ENCODE measurements around the gene CRABP1. TPM values are rescaled to one million over a fixed set of nuclear protein-coding genes. Genes with fewer than 3 reads are reported as not detected.

CRABP1 gene
- total and polyA plus RNA-seq, 2 donors from 2014 or later: 61.0 TPM; not detected in 1

GRCh38 chr15:78325092-78325843, 14.9 kb upstream of the CRABP1 start:
- no peak for TF ChIP-seq CTCF (IDR thresholded peaks at IDR 0.05; ENCODE audit: borderline replicate concordance, extremely low read depth, insufficient read depth)
- peak in 2 of 5 donors; percentile 21 to 33 for DNase-seq
- Histone ChIP-seq H3K4me3 (ENCODE audit: low read length in 3 of 3) (no peak overlapping the region), H3K9ac (ENCODE audit: low read length in 3 of 3) (no peak overlapping the region), H3K27ac (ENCODE audit: low read depth in 2 of 2, low read length in 2 of 2) (no peak overlapping the region), H3K4me1 (ENCODE audit: control insufficient read depth in 2 of 3, insufficient read depth in 2 of 3, low read depth in 1 of 3, low read length in 3 of 3) (peaks cover 0 to 3% (median 0%) of the 10 kb centered on the region in 3 donors), H3K36me3 (ENCODE audit: control insufficient read depth in 2 of 3, insufficient read depth in 3 of 3, low read length in 3 of 3) (no peaks in the 10 kb centered on the region), H3K9me3 (ENCODE audit: control insufficient read depth in 2 of 3, insufficient read depth in 1 of 3, low read length in 3 of 3) (no peaks in the 10 kb centered on the region), H3K27me3 (ENCODE audit: control insufficient read depth, insufficient read depth, low read length) (no peaks in the 10 kb centered on the region)
- intact Hi-C loops (cut with DNase I): no loop called here
- no peak for FAIRE-seq

- H3K9me3 ChIP-seq (ENCODE audit: control insufficient read depth in 2 of 3, insufficient read depth in 1 of 3, low read length in 3 of 3): no peaks in the 10 kb centered on the region
- H3K27me3 ChIP-seq (ENCODE audit: control insufficient read depth, insufficient read depth, low read length): no peaks in the 10 kb centered on the region
- H3K4me3 ChIP-seq (ENCODE audit: low read length in 3 of 3): no peak overlapping the region
- no peaks in the 10 kb centered on the region for H3K36me3 ChIP-seq (ENCODE audit: control insufficient read depth in 2 of 3, insufficient read depth in 3 of 3, low read length in 3 of 3)
- DNase-seq (no peak), FAIRE-seq (no peak)
- H3K4me1 ChIP-seq (ENCODE audit: control insufficient read depth in 2 of 3, insufficient read depth in 2 of 3, low read depth in 1 of 3, low read length in 3 of 3): peaks cover 0 to under 1% (median 0%) of the 10 kb centered on the region in 3 donors
- intact Hi-C loops (cut with DNase I): no loop called here
- TF ChIP-seq CTCF (IDR thresholded peaks at IDR 0.05; ENCODE audit: borderline replicate concordance, extremely low read depth, insufficient read depth): no peak
- no peak overlapping the region for H3K27ac ChIP-seq (ENCODE audit: low read depth in 2 of 2, low read length in 2 of 2)
- H3K9ac ChIP-seq (ENCODE audit: low read length in 3 of 3): no peak overlapping the region
Measured at GRCh38 chr15:78327466-78327865, 12.7 kb upstream of the CRABP1 start.

- Histone ChIP-seq H3K27me3 (ENCODE audit: control insufficient read depth, insufficient read depth, low read length) (no peaks in the 10 kb centered on the region), H3K9ac (ENCODE audit: low read length in 3 of 3) (no peak overlapping the region), H3K4me3 (ENCODE audit: low read length in 3 of 3) (no peak overlapping the region), H3K9me3 (ENCODE audit: control insufficient read depth in 2 of 3, insufficient read depth in 1 of 3, low read length in 3 of 3) (no peaks in the 10 kb centered on the region), H3K27ac (ENCODE audit: low read depth in 2 of 2, low read length in 2 of 2) (no peak overlapping the region), H3K4me1 (ENCODE audit: control insufficient read depth in 2 of 3, insufficient read depth in 2 of 3, low read depth in 1 of 3, low read length in 3 of 3) (no peaks in the 10 kb centered on the region), H3K36me3 (ENCODE audit: control insufficient read depth in 2 of 3, insufficient read depth in 3 of 3, low read length in 3 of 3) (no peaks in the 10 kb centered on the region)
- intact Hi-C loops (cut with DNase I): no loop called here
- DNase-seq: peak in 1 of 5 donors; percentile 7
- no peak for TF ChIP-seq CTCF (IDR thresholded peaks at IDR 0.05; ENCODE audit: borderline replicate concordance, extremely low read depth, insufficient read depth)
- no peak for FAIRE-seq
Measured at GRCh38 chr15:78329625-78330024, 10.5 kb upstream of the CRABP1 start.
